GM18520 (cell line): ENCODE data around the gene RICTOR.
"Not testable (repeated sequence)": the region's sequence is repeated elsewhere in the genome, so short reads cannot be mapped to it uniquely, and the experiment has no call there.

ENCODE experiments used
- ATAC-seq: cut with Tn5 transposase; IDR thresholded peaks from one replicate; pipeline ENCODE4 v1.9.1; 2021; ENCODE audit not compliant: unreplicated experiment

The RICTOR gene

GRCh38 chr5:39015743-39016586, 58.2 kb downstream of the RICTOR start:
- no peak for ATAC-seq

- ATAC-seq: no peak
Observed at GRCh38 chr5:39014561-39014960, 59.6 kb downstream of the RICTOR start.

- no peak for ATAC-seq
Observed at GRCh38 chr5:39013938-39014337, 60.3 kb downstream of the RICTOR start.

- ATAC-seq: not testable (repeated sequence)
Observed at GRCh38 chr5:39010958-39011357, 63.2 kb downstream of the RICTOR start.

DNA sequence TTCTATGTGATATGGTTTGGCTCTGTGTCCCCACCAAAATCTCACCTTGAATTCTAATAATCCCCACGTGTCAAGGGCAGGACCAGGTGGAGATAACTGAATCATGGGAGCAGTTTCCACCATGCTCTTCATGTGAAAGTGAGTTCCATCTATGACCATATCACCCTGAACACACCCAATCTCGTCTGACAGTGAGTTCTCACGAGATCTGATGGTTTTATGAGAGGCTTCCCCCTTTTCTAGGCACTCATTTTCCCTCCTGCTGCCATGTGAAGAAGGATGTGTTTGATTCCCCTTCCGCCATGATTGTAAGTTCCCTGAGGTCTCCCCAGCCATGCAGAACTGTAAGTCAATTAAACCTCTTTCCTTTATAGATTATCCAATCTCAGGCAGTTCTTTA, 64.2 kb downstream of the RICTOR start:
- no peak for ATAC-seq

- ATAC-seq: no peak
Observed at GRCh38 chr5:39009280-39009679, 64.9 kb downstream of the RICTOR start.

DNA sequence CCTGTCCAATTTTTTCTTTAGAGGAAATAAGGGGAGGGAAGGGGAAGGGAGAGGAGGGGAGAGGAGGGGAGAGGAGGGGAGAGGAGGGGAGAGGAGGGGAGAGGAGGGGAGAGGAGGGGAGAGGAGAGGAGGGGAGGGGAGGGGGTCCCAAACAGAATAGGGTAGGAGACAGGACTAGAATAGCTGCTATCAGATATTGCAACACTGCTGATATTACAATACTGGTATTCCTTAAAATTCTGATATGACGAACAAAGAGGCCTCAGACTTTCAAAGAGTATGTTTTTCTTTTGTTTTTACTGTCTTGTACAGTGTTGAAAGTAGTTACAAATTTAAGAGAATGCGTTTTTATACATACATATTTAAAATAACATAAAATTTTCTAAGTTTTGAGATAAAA, 67.5 kb downstream of the RICTOR start:
- ATAC-seq: no peak

- ATAC-seq: no peak
Observed at GRCh38 chr5:39005566-39006232, 68.5 kb downstream of the RICTOR start.

DNA sequence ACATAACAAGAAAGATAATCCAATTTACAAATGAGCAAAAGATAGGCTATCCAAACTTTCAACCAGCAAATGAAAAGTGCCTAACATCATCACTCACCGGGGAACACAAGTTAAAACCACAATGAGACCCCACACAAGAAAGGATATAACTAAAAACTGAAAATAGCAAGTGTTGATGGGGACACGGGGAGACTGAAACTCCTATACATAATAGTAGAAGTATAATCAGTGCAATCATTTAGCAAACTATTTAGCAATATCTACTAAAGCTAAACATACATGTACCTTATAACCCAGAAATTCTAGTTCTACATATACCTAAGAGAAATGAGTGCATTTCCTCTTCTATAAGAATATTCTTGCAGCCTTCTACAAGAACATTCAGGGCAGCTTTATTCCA, 72.5 kb downstream of the RICTOR start:
- ATAC-seq: no peak

DNA sequence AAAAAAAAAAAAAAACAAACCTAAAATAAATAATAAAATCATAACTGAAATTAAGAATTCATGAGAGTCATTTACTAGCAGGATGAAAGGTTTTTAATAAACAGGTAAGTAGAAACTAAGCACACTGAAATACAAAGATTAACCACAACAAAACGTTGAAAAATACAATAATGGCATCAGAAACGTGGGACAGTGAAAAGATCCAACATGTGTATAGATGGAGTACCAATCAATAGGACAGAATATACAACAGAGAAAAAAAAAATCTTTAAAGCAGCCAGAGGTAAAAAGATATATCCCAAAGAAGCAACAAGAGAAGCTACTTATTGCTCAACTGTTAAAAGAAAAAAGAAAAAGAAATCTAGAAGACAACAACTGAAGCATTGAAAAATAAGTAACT, 75.2 kb downstream of the RICTOR start:
- ATAC-seq: no peak

- no peak for ATAC-seq
Observed at GRCh38 chr5:38997591-38997990, 76.6 kb downstream of the RICTOR start.

GRCh38 chr5:38996123-38996522, 78.1 kb downstream of the RICTOR start:
- no peak for ATAC-seq

GRCh38 chr5:38994324-38994927, 79.8 kb downstream of the RICTOR start:
- ATAC-seq: no peak

- ATAC-seq: not testable (repeated sequence)
Observed at GRCh38 chr5:38989974-38990719, 84.1 kb downstream of the RICTOR start.

- no peak for ATAC-seq
Observed at GRCh38 chr5:38985909-38986452, 88.2 kb downstream of the RICTOR start.

GRCh38 chr5:38979535-38979934, 94.7 kb downstream of the RICTOR start:
- no peak for ATAC-seq

DNA sequence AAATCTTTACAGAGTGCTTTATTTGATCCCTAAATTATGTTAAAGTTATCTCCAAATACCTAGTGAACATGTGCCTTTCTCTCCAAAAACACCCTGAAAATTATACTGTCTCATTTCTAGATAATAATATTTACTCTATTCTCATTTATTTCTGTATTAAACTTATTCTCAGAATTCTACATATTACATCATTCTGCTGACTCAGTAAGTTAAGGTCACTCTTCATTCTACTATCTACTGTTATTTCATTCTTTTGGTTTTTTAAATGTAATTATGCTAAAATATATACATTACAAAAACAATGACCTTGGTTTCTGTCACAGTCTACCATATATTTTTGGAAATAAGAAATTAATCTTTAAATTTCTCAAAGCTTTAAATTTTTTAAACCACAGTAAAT, 96.2 kb downstream of the RICTOR start:
- ATAC-seq: no peak

GRCh38 chr5:38968665-38969064, 105.5 kb downstream of the RICTOR start:
- no peak for ATAC-seq

DNA sequence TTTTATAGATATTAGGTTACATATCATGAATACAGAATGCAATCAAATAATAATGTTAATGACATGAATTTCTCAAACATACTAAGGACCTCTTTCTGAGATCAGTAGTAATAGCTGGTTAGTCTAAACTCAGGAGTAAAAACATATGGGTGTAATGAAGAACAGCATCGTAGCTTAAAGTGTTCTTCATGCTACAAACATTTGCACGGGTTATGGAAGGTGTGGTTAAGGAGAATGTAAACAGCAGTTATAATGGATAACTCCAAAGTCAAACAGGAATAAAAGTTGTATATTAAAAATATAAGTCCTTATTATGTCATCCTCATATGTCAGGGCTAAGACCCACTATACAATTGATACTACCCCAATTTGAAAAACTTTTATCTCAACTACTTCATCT, 112.5 kb downstream of the RICTOR start:
- ATAC-seq: no peak

- ATAC-seq: no peak
Observed at GRCh38 chr5:38953426-38954012, 120.7 kb downstream of the RICTOR start.

DNA sequence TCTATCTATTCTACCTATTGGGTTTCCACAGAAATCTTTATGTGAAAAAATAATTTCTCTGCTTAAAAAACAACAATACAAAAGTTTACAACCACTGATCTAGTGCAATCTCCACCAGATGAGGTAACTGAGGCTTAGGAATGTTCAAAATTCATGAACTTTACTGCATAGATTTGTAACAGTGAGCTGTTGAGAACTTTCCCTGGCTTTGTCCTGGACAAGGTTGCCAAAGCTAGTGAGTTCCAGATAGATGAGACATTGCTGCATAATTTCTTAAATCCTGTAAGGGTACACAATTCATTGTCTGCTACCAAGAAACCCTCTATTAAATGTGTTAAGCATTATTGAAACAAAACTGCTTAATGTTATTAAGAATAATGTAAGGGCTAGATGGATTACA, 125.7 kb downstream of the RICTOR start:
- no peak for ATAC-seq
